K562 (cell line): ENCODE measurements around the gene OPA3. TPM values are rescaled to one million over a fixed set of nuclear protein-coding genes. Genes with fewer than 3 reads are reported as not detected.
A peak's percentile ranks its signal among the peaks of the same experiment; 100 is the strongest.

ENCODE experiments used
- BHLHE40 ChIP-seq: IDR thresholded peaks from 2 replicates; pipeline ENCODE4 v1.6.1; 2011; ENCODE audit warnings: low read length, improper control_type of control experiment
- BRF1 ChIP-seq: IDR thresholded peaks from 3 replicates; pipeline ENCODE4 v1.6.1; 2011; ENCODE audit warnings: borderline replicate concordance, mild to moderate bottlenecking; ENCODE audit not compliant: insufficient read length; ENCODE audit errors: extremely low read depth
- DIDO1 ChIP-seq: fragments of 450-650 bp; IDR thresholded peaks from 2 replicates; pipeline ENCODE4 v1.6.1; 2016; ENCODE audit warnings: low read depth, missing biosample characterization, missing genetic modification characterization
- HCFC1 ChIP-seq: IDR thresholded peaks from 2 replicates; pipeline ENCODE4 v1.6.1; 2012; ENCODE audit warnings: low read depth, low read length, improper control_type of control experiment
- JUNB ChIP-seq: fragments of 450-650 bp; formaldehyde crosslinking; conservative IDR thresholded peaks from 2 replicates; pipeline ENCODE4 v1.4.0; 2020; ENCODE audit warnings: mild to moderate bottlenecking
- JUND ChIP-seq, 2 experiments: IDR thresholded peaks; 2 replicates in 1 of 2; 3 replicates in 1 of 2; pipeline ENCODE4 v1.6.1; 2011; ENCODE audit warnings: borderline replicate concordance in 2 of 2, low read depth in 2 of 2, low read length in 2 of 2, improper control_type of control experiment in 1 of 2, missing biosample characterization in 1 of 2, missing genetic modification characterization in 1 of 2, missing genetic modification reagents in 1 of 2
- KDM4B ChIP-seq, 2 experiments: fragments of 450-650 bp in 1 of 2; sonication (generic) in 1 of 2; IDR thresholded peaks; 2 replicates each; pipeline ENCODE4 v1.6.1; 2016 to 2017; ENCODE audit warnings: borderline replicate concordance in 2 of 2, antibody characterized with exemption in 1 of 2, low read depth in 1 of 2, mild to moderate bottlenecking in 1 of 2
- MCM7 ChIP-seq, 2 experiments: fragments of 450-650 bp; IDR thresholded peaks; 2 replicates each; pipeline ENCODE4 v1.6.1; 2016 to 2018
- MEF2D ChIP-seq: conservative IDR thresholded peaks from 2 replicates; pipeline ENCODE4 v1.6.1; 2016; ENCODE audit warnings: low read depth, missing genetic modification characterization, missing compliant biosample characterization
- NCOA6 ChIP-seq: fragments of 450-650 bp; IDR thresholded peaks from 2 replicates; pipeline ENCODE4 v1.6.1; 2017; ENCODE audit warnings: mild to moderate bottlenecking
- NR3C1 ChIP-seq: sonication (generic); formaldehyde crosslinking; IDR thresholded peaks from 2 replicates; pipeline ENCODE4 v1.8.1; 2022; ENCODE audit warnings: missing genetic modification reagents
- RFX7 ChIP-seq: fragments of 250-450 bp; sonication (Bioruptor Pico); IDR thresholded peaks from 2 replicates; pipeline ENCODE4 v1.5.1; 2021; ENCODE audit warnings: mild to moderate bottlenecking
- ZBTB8A ChIP-seq: fragments of 450-650 bp; IDR thresholded peaks from 2 replicates; pipeline ENCODE4 v1.6.1; 2018; ENCODE audit warnings: mild to moderate bottlenecking, moderate library complexity; ENCODE audit not compliant: partially characterized antibody
- ZC3H8 ChIP-seq: fragments of 450-650 bp; IDR thresholded peaks from 2 replicates; pipeline ENCODE4 v1.6.1; 2017
- ZNF431 ChIP-seq: sonication (generic); formaldehyde crosslinking; IDR thresholded peaks from 2 replicates; pipeline ENCODE4 v1.8.0; 2022; ENCODE audit warnings: mild to moderate bottlenecking, missing genetic modification reagents
- polyA plus RNA-seq, 8 experiments: library from polyadenylated mRNA; depleted of rRNA in 4 of 8; stranded (reverse) in 5 of 8; unstranded in 3 of 8; fragments of >200 nt; fragmentation: Nextera tagmentation in 2 of 8; fragmentation: Illumina TruSeq in 1 of 8; extraction: Ambion mirVana in 2 of 8; extraction: Trizol in 1 of 8; gene quantifications; 2 replicates each; pipeline versions ENCODE4 v1.2.1 to v1.2.3, GENCODE V29; 2011 to 2014; ENCODE audit warnings: inconsistent platforms in 1 of 8, missing spikeins in 1 of 8
- total RNA-seq, 7 experiments: library from RNA; depleted of rRNA in 6 of 7; stranded (reverse); fragments of >200 nt in 6 of 7; fragmentation: Illumina TruSeq in 2 of 7; extraction: Trizol in 2 of 7; gene quantifications; 2 replicates each; pipeline versions ENCODE4 v1.2.1 to v1.2.3, GENCODE V29; 2011 to 2021; ENCODE audit warnings: low replicate concordance in 1 of 7
- TF ChIP-seq, protein P1 (sequence below): IDR thresholded peaks from 2 replicates; pipeline ENCODE4 v1.6.1; 2011; ENCODE audit not compliant: insufficient read length; ENCODE audit errors: extremely low read depth
- TF ChIP-seq, protein P2 (sequence below): sonication (generic); formaldehyde crosslinking; IDR thresholded peaks from 2 replicates; pipeline ENCODE4 v1.8.0; 2022; ENCODE audit warnings: mild to moderate bottlenecking, missing genetic modification reagents, borderline replicate concordance
- TF ChIP-seq, protein P3 (sequence below): sonication (generic); formaldehyde crosslinking; IDR thresholded peaks from 2 replicates; pipeline ENCODE4 v1.8.0; 2022; ENCODE audit warnings: missing genetic modification reagents, mild to moderate bottlenecking, borderline replicate concordance
- TF ChIP-seq, protein P4 (sequence below): fragments of 450-650 bp; IDR thresholded peaks from 2 replicates; pipeline ENCODE4 v1.6.1; 2017; ENCODE audit warnings: mild to moderate bottlenecking, moderate library complexity
- TF ChIP-seq, protein P5 (sequence below), 2 experiments: fragments of 450-650 bp; IDR thresholded peaks; 2 replicates each; pipeline ENCODE4 v1.6.1; 2016

Gene OPA3
- total and polyA plus RNA-seq, 9 of the 15 experiments (the other 6 are each of a cell fraction or from before 2014, with no cell fraction given), result 1.4 to 18.8 (median 9.0) TPM

DNA sequence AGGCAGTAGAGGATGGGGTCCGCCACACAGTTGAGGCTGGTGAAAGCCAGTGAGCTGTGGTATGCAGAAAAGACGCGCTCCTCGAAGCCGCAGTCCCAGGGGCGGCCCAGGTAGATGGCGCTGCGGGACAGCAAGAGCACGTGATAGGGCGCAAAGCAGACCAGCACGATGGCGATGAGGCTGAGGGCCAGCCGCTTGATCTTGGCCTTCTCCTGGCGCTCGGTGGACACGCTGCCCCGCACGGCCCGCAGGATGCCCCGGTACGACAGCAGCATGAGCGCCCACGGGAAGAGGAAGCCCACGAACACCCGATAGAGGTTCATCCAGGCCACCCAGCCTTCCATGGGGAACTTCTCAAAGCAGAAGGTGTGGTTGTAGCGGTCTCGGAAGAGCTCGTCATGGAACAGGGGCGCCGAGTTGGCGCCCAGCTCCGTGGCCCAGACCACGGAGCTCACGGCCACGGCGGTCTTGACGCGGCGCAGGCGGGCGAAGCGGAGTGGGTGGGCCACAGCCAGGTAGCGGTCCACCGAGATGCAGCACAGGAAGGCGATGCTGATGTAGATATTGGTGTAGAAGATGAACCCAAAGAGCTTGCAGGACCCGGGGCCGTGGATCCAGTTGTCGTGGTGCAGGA lies 6.5 kb upstream of the OPA3 start (continued):
- TF ChIP-seq, protein P1, sequence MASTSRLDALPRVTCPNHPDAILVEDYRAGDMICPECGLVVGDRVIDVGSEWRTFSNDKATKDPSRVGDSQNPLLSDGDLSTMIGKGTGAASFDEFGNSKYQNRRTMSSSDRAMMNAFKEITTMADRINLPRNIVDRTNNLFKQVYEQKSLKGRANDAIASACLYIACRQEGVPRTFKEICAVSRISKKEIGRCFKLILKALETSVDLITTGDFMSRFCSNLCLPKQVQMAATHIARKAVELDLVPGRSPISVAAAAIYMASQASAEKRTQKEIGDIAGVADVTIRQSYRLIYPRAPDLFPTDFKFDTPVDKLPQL, result no peak
- TF ChIP-seq JUND (IDR thresholded peaks at IDR 0.05; ENCODE audit: borderline replicate concordance, low read depth, low read length) (peak; percentile 37; the same call in 1 of the 2 replicates), JUND (tag; IDR thresholded peaks at IDR 0.05; ENCODE audit: borderline replicate concordance, low read depth, low read length) (peak; percentile 20; the same call in 1 of the 3 replicates), RFX7 (CRISPR knock-in tag) (no peak), ZNF431 (CRISPR knock-in tag) (no peak), NCOA6 (no peak), ZBTB8A (no peak), ZC3H8 (no peak), BRF1 (no peak), BHLHE40 (peak; percentile 92), JUNB (CRISPR knock-in tag) (no peak), NR3C1 (CRISPR knock-in tag) (no peak), KDM4B (IDR thresholded peaks at IDR 0.05; ENCODE audit: borderline replicate concordance in 2 of 2, low read depth in 1 of 2) (no peak), MEF2D (no peak), MCM7 (IDR thresholded peaks at IDR 0.05) (no peak), DIDO1 (tag) (no peak), HCFC1 (no peak; the same call in 1 of the 2 replicates)
- TF ChIP-seq, protein P2, sequence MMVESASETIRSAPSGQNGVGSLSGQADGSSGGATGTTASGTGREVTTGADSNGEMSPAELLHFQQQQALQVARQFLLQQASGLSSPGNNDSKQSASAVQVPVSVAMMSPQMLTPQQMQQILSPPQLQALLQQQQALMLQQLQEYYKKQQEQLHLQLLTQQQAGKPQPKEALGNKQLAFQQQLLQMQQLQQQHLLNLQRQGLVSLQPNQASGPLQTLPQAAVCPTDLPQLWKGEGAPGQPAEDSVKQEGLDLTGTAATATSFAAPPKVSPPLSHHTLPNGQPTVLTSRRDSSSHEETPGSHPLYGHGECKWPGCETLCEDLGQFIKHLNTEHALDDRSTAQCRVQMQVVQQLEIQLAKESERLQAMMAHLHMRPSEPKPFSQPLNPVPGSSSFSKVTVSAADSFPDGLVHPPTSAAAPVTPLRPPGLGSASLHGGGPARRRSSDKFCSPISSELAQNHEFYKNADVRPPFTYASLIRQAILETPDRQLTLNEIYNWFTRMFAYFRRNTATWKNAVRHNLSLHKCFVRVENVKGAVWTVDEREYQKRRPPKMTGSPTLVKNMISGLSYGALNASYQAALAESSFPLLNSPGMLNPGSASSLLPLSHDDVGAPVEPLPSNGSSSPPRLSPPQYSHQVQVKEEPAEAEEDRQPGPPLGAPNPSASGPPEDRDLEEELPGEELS (CRISPR knock-in tag), result no peak
- TF ChIP-seq, protein P3, sequence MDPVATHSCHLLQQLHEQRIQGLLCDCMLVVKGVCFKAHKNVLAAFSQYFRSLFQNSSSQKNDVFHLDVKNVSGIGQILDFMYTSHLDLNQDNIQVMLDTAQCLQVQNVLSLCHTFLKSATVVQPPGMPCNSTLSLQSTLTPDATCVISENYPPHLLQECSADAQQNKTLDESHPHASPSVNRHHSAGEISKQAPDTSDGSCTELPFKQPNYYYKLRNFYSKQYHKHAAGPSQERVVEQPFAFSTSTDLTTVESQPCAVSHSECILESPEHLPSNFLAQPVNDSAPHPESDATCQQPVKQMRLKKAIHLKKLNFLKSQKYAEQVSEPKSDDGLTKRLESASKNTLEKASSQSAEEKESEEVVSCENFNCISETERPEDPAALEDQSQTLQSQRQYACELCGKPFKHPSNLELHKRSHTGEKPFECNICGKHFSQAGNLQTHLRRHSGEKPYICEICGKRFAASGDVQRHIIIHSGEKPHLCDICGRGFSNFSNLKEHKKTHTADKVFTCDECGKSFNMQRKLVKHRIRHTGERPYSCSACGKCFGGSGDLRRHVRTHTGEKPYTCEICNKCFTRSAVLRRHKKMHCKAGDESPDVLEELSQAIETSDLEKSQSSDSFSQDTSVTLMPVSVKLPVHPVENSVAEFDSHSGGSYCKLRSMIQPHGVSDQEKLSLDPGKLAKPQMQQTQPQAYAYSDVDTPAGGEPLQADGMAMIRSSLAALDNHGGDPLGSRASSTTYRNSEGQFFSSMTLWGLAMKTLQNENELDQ (CRISPR knock-in tag), result no peak
- TF ChIP-seq, protein P4, sequence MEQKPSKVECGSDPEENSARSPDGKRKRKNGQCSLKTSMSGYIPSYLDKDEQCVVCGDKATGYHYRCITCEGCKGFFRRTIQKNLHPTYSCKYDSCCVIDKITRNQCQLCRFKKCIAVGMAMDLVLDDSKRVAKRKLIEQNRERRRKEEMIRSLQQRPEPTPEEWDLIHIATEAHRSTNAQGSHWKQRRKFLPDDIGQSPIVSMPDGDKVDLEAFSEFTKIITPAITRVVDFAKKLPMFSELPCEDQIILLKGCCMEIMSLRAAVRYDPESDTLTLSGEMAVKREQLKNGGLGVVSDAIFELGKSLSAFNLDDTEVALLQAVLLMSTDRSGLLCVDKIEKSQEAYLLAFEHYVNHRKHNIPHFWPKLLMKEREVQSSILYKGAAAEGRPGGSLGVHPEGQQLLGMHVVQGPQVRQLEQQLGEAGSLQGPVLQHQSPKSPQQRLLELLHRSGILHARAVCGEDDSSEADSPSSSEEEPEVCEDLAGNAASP, result no peak
- TF ChIP-seq, protein P5, sequence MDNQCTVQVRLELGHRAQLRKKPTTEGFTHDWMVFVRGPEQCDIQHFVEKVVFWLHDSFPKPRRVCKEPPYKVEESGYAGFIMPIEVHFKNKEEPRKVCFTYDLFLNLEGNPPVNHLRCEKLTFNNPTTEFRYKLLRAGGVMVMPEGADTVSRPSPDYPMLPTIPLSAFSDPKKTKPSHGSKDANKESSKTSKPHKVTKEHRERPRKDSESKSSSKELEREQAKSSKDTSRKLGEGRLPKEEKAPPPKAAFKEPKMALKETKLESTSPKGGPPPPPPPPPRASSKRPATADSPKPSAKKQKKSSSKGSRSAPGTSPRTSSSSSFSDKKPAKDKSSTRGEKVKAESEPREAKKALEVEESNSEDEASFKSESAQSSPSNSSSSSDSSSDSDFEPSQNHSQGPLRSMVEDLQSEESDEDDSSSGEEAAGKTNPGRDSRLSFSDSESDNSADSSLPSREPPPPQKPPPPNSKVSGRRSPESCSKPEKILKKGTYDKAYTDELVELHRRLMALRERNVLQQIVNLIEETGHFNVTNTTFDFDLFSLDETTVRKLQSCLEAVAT (IDR thresholded peaks at IDR 0.05), result no peak
